A549 (cell line): Measurements from ENCODE around the gene SLC43A3. TPM values are rescaled to one million over a fixed set of nuclear protein-coding genes. Genes with fewer than 3 reads are reported as not detected.

Experiments
- ATAC-seq, 2 experiments: fragments of 200-7000 bp in 1 of 2; fragments of >200 bp in 1 of 2; cut with Nextera tagmentation in 1 of 2; cut with Tn5 transposase in 1 of 2; 3 replicates each; pipeline versions ENCODE4 v1.8.0 to v1.9.1; 2018 to 2020; ENCODE audit warnings: mild to moderate bottlenecking in 1 of 2, moderate library complexity in 1 of 2
- CTCF ChIA-PET: fragments of 300-600 bp; sonication (Branson Sonifier 250); formaldehyde crosslinking; extraction: SDS; loops from one replicate; lab custom pipeline; 2021; ENCODE audit warnings: antibody characterized with exemption, inconsistent platforms; lab: Yijun Ruan, JAX
- POLR2A ChIA-PET: fragments of 350-600 bp; formaldehyde crosslinking; extraction: SDS; loops from one replicate; lab custom pipeline; 2021; ENCODE audit warnings: antibody characterized with exemption, inconsistent platforms; lab: Yijun Ruan, JAX
- DNase-seq, 2 experiments: peaks; one replicate each; pipeline versions ENCODE4 v3.0.0 to v3.0.0-alpha.2; 2011 to 2016; ENCODE audit warnings: low read depth in 1 of 2, low spot score in 1 of 2
- FAIRE-seq: peaks from 2 replicates; lab custom pipeline; 2011; peaks lifted over from hg19 to GRCh38; lab: Jason Lieb, UNC
- H3K27ac ChIP-seq, 2 experiments: fragments of >200 bp; sonication (Bioruptor Twin); formaldehyde crosslinking; 3 replicates each; pipeline ENCODE4 v1.5.1; 2016 to 2017
- H3K4me1 ChIP-seq: fragments of >200 bp; sonication (Bioruptor Twin); formaldehyde crosslinking; 3 replicates; pipeline ENCODE4 v1.6.1; 2016
- H3K4me2 ChIP-seq: fragments of >200 bp; sonication (Bioruptor Twin); formaldehyde crosslinking; 3 replicates; pipeline ENCODE4 v1.6.1; 2016
- H3K4me3 ChIP-seq: fragments of >200 bp; sonication (Bioruptor Twin); formaldehyde crosslinking; 3 replicates; pipeline ENCODE4 v1.5.1; 2016
- H3K9me3 ChIP-seq: fragments of >200 bp; sonication (Bioruptor Twin); formaldehyde crosslinking; 3 replicates; pipeline ENCODE4 v1.6.1; 2016
- BHLHE40 ChIP-seq: IDR thresholded peaks from 2 replicates; pipeline ENCODE4 v1.6.1; 2012; ENCODE audit warnings: low read depth, low read length, inconsistent platforms
- CBX8 ChIP-seq: fragments of 200-600 bp; sonication (generic); IDR thresholded peaks from 2 replicates; pipeline ENCODE4 v1.6.1; 2016
- CTCF ChIP-seq: fragments of >200 bp; sonication (Bioruptor Twin); formaldehyde crosslinking; IDR thresholded peaks from 3 replicates; pipeline ENCODE4 v1.5.1; 2016
- FOSL2 ChIP-seq, 2 experiments: fragments of 450-650 bp in 1 of 2; fragments of >200 bp in 1 of 2; sonication (Bioruptor Twin) in 1 of 2; formaldehyde crosslinking; IDR thresholded peaks; 2 replicates each; pipeline versions ENCODE4 v1.5.0 to v1.6.1; 2016 to 2020; ENCODE audit warnings: mild to moderate bottlenecking in 1 of 2, moderate library complexity in 1 of 2
- HEYL ChIP-seq: fragments of 250-450 bp; sonication (Bioruptor Pico); IDR thresholded peaks from 2 replicates; pipeline ENCODE4 v1.8.0; 2021; ENCODE audit warnings: mild to moderate bottlenecking, moderate library complexity
- MAFK ChIP-seq: fragments of 450-650 bp; IDR thresholded peaks from 2 replicates; pipeline ENCODE4 v1.6.1; 2014; ENCODE audit not compliant: partially characterized antibody
- MYC ChIP-seq: IDR thresholded peaks from 2 replicates; pipeline ENCODE4 v1.6.1; 2012; ENCODE audit warnings: mild to moderate bottlenecking, inconsistent platforms, low read length, improper control_type of control experiment, borderline replicate concordance
- PHF8 ChIP-seq: fragments of 200-600 bp; sonication (generic); IDR thresholded peaks from 2 replicates; pipeline ENCODE4 v1.6.1; 2016; ENCODE audit warnings: low read depth, mild to moderate bottlenecking, antibody characterized with exemption, moderate library complexity, borderline replicate concordance
- RNF2 ChIP-seq: fragments of 200-600 bp; sonication (generic); IDR thresholded peaks from 2 replicates; pipeline ENCODE4 v1.6.1; 2016; ENCODE audit warnings: low read depth, mild to moderate bottlenecking, antibody characterized with exemption, moderate library complexity, borderline replicate concordance
- ZFP36 ChIP-seq: fragments of 450-650 bp; IDR thresholded peaks from 2 replicates; pipeline ENCODE4 v1.6.1; 2014; ENCODE audit warnings: borderline replicate concordance; ENCODE audit not compliant: partially characterized antibody
- ZNF302 ChIP-seq: fragments of 250-450 bp; sonication (Bioruptor Pico); IDR thresholded peaks from 2 replicates; pipeline ENCODE4 v1.9.0; 2021; ENCODE audit warnings: inconsistent platforms, mild to moderate bottlenecking, moderate library complexity
- WGBS: methylation state at CpG from one replicate; pipeline ENCODE4 v1.1.6; 2017; ENCODE audit errors: missing lambda C conversion rate; 5-methylcytosine and 5-hydroxymethylcytosine counted together
- polyA plus RNA-seq, 4 experiments: library from polyadenylated mRNA; depleted of rRNA in 3 of 4; stranded (reverse); fragments of >200 nt; fragmentation: RNase III in 1 of 4; extraction: RNeasy Plus Mini Kit Qiagen cat#74134 plus additional on column Dnase treatment in 1 of 4; gene quantifications; 2 replicates in 3 of 4; 3 replicates in 1 of 4; pipeline ENCODE4 v1.2.3, GENCODE V29; 2011 to 2017
- TF ChIP-seq, protein P1 (sequence below): fragments of 250-450 bp; sonication (Bioruptor Pico); IDR thresholded peaks from 2 replicates; pipeline ENCODE4 v1.5.0; 2021; ENCODE audit warnings: mild to moderate bottlenecking, moderate library complexity, borderline replicate concordance
- TF ChIP-seq, protein P2 (sequence below): fragments of 200-600 bp; sonication (generic); IDR thresholded peaks from 2 replicates; pipeline ENCODE4 v1.6.1; 2016; ENCODE audit warnings: antibody characterized with exemption, mild to moderate bottlenecking, moderate library complexity

Gene SLC43A3
- polyA plus RNA-seq, 2 of the 4 experiments (the other 2 are of a cell fraction), result 0.12 to 0.30 TPM

- no peak for FAIRE-seq
- no peak overlapping the region for H3K4me2 ChIP-seq
Measured at GRCh38 chr11:57413681-57414080, 13.2 kb downstream of the SLC43A3 start.

GRCh38 chr11:57410287-57410686 lies 16.6 kb downstream of the SLC43A3 start:
- H3K27ac ChIP-seq, result no peak overlapping the region
- no peak overlapping the region for H3K4me3 ChIP-seq
- POLR2A ChIA-PET, result no interaction called here
- H3K4me1 ChIP-seq, result peaks cover 22% of the 10 kb centered on the region
- H3K9me3 ChIP-seq, result no peaks in the 10 kb centered on the region
- no peak for DNase-seq
- ATAC-seq, result no peak
- H3K4me2 ChIP-seq, result no peak overlapping the region
- FAIRE-seq, result no peak
- CTCF ChIA-PET, result no interaction called here
- TF ChIP-seq MYC (no peak), ZNF302 (CRISPR knock-in tag) (no peak), RNF2 (no peak), BHLHE40 (no peak), HEYL (CRISPR knock-in tag) (no peak), PHF8 (no peak), FOSL2 (IDR thresholded peaks at IDR 0.05) (no peak), FOSL2 (CRISPR knock-in tag; IDR thresholded peaks at IDR 0.05) (no peak)
- TF ChIP-seq, protein P1, sequence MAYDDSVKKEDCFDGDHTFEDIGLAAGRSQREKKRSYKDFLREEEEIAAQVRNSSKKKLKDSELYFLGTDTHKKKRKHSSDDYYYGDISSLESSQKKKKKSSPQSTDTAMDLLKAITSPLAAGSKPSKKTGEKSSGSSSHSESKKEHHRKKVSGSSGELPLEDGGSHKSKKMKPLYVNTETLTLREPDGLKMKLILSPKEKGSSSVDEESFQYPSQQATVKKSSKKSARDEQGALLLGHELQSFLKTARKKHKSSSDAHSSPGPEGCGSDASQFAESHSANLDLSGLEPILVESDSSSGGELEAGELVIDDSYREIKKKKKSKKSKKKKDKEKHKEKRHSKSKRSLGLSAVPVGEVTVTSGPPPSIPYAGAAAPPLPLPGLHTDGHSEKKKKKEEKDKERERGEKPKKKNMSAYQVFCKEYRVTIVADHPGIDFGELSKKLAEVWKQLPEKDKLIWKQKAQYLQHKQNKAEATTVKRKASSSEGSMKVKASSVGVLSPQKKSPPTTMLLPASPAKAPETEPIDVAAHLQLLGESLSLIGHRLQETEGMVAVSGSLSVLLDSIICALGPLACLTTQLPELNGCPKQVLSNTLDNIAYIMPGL (CRISPR knock-in tag), result no peak

More at GRCh38 chr11:57413681-57414080, 13.2 kb downstream of the SLC43A3 start:
- H3K9me3 ChIP-seq, result no peaks in the 10 kb centered on the region
- no peak overlapping the region for H3K4me3 ChIP-seq
- H3K4me1 ChIP-seq, result no peaks in the 10 kb centered on the region
- TF ChIP-seq, protein P2, sequence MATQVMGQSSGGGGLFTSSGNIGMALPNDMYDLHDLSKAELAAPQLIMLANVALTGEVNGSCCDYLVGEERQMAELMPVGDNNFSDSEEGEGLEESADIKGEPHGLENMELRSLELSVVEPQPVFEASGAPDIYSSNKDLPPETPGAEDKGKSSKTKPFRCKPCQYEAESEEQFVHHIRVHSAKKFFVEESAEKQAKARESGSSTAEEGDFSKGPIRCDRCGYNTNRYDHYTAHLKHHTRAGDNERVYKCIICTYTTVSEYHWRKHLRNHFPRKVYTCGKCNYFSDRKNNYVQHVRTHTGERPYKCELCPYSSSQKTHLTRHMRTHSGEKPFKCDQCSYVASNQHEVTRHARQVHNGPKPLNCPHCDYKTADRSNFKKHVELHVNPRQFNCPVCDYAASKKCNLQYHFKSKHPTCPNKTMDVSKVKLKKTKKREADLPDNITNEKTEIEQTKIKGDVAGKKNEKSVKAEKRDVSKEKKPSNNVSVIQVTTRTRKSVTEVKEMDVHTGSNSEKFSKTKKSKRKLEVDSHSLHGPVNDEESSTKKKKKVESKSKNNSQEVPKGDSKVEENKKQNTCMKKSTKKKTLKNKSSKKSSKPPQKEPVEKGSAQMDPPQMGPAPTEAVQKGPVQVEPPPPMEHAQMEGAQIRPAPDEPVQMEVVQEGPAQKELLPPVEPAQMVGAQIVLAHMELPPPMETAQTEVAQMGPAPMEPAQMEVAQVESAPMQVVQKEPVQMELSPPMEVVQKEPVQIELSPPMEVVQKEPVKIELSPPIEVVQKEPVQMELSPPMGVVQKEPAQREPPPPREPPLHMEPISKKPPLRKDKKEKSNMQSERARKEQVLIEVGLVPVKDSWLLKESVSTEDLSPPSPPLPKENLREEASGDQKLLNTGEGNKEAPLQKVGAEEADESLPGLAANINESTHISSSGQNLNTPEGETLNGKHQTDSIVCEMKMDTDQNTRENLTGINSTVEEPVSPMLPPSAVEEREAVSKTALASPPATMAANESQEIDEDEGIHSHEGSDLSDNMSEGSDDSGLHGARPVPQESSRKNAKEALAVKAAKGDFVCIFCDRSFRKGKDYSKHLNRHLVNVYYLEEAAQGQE, result no peak
- TF ChIP-seq, protein P1 (CRISPR knock-in tag), result no peak
- TF ChIP-seq ZFP36 (no peak), CTCF (no peak), CBX8 (no peak), MAFK (no peak)
- no peak for DNase-seq
- ATAC-seq, result no peak
- H3K27ac ChIP-seq, result no peak overlapping the region
- ChIA-PET POLR2A (no interaction called here), CTCF (no interaction called here)
- 44% methylated on average over 4 of the region's 4 CpGs for WGBS
